HG03571 (cell line): ENCODE data around the gene C11orf24.

Source experiments
- ATAC-seq: cut with Tn5 transposase; IDR thresholded peaks from one replicate; pipeline ENCODE4 v1.9.1; 2021; ENCODE audit not compliant: unreplicated experiment

The C11orf24 gene

DNA sequence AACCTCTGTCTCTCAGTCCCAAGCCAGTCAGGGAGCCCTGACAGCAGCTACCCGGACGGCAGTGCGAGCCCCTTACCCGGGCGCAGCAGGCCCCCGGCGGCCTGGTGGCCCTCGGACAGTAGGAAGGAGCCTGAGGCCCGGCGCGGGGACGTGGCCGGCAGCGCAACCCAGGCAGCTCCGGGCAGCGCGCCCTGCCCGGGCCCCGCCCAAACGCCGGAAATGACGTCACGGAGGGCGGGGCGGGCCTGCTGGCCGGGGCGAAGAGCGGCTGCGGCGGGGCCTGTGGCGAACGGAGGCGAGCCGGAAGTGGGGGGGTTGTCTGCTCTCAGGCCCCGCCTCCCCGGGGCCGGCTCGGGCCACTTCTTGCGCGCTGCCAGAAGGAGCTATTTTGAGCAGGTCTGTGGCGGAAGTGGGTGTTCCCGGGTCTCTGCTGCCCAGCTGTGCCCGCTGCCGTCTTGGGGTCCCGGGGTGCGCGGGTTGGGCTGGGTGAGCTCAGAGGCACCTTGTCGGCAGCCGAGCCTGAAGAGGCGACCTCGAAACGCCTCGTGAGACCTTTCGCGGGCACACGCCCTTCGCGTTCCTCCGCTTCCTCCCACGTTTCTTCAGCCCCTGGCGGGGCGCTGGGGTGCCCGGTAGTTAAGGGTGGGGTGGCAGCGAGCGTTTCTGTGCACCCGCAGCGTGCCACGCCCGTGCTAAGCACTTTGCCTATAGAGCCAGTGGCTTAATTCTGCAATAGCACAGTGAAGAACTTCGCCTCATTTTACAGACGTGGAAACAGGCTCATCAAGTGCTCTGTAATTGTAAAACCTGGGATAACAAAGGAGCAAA, at the start of gene C11orf24:
Gene C11orf24 (minus strand): TSS at position 193 of the 828 bp plus-strand sequence. CDS start 8,206 bp downstream, outside the sequence.
- peak; percentile 56 for ATAC-seq

DNA sequence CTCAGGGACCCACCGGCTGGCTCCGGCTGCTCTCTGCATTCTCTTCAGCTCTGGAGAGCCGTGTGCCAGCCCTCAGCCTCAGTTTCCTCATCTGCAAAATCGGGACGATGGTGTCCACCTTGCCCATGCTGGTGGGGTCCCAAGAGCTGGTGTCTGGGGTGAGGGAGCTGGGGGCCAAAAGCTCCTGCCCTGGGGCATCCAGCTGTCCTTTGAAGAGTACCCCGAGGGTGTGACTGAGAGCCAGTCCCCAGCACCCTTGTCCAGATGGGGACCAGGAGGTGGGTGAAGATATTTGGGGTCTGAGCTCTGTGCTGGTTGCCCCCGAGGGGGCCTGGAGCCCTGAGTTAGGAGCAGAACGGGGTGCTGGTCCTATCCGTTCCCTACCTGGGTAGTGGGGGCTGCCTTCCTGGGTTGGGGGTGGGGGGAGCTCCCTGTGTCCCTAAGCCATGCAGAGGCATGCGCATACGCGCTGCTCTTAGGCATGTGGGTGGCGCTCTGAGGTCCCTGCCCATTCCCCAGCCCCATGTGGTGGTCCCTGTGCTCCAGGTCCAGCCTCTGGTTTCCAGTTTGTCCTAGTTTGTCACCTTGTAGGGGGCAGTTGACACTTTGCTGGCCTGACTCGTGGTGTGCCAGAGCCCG, 45.5 kb upstream of the C11orf24 start:
- ATAC-seq = no peak

DNA sequence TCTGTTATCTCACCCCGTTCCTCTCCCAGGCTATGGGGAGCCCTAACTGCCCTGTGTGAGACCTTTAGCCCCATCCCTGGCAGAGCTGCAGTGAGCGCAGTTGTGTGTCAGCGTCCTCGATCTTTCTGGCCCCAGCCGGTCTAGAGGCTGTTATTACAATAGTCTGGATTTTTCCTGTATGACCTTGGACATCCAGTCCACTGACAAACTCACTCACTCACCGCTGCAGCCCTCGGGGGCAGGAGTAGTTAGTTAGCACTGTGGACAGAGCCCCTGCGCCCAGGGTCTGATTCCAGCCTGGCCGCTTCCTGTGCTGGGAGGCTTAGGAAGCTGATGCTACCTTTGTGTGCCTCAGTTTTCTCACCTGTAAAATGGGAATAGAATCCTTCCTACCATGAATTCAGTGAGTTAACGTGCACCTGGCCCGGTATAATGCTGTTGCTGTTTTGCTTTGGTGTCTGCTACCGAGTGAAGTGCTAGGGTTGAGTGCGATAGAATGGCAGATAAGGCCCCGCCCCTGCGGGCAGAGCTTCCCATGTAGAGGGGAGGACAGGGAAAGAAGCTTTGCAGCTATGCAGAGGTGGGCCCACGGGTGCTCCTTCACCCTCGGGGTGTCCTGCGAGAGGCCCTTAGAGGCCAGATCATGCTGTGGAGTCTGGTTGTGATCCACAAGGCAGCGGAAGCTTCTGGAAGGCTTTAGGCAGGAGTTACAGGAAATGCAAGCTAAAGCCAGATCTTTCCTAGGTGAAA, 43.6 kb upstream of the C11orf24 start:
- no peak for ATAC-seq

DNA sequence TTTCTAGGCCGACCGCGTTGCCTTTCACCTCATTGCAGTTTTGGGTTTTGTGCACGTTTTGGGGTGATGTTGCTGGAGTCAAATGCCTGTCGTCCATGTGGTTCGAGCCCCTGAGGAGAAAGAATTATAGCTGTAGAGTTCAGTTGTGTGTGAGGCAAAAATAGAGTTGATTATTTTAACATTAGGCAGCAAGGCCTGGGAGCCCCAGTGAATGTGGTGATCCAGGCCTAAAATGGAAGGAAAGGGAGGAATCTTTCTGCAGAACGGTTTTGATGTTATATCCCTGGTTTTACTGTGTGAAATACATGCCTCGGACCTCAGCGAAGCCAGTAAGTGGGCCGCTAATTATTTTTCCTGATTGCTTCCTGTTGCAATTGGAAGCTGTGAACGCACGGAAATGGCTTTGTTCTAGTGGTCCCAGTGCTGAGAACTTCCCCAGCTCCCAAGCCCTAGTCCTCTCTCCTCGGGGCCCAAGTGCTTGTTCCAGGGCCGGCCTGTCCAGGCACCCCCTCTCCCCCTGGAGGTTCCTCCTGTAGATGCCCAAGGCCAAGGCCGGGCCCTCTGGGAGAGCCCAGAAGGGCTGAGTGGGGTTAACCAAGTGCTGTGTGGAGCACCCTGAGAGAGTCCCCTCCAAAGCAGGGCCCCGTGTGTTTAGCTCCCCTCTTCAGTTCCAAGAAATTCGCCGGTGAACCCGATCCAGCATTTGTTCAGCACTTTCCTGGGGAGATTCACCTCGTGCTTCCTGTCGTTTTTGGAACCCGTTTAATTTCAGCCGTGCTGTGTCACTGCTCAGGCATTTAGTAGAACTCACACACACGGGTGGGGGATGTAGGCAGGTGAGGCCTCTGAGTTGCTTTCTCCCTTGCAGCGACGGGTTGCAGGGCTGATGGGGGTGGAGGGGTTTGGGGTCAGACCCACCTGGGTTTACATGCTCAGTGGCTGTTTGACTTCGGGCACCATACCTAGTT, 42.7 kb upstream of the C11orf24 start:
- ATAC-seq = no peak

DNA sequence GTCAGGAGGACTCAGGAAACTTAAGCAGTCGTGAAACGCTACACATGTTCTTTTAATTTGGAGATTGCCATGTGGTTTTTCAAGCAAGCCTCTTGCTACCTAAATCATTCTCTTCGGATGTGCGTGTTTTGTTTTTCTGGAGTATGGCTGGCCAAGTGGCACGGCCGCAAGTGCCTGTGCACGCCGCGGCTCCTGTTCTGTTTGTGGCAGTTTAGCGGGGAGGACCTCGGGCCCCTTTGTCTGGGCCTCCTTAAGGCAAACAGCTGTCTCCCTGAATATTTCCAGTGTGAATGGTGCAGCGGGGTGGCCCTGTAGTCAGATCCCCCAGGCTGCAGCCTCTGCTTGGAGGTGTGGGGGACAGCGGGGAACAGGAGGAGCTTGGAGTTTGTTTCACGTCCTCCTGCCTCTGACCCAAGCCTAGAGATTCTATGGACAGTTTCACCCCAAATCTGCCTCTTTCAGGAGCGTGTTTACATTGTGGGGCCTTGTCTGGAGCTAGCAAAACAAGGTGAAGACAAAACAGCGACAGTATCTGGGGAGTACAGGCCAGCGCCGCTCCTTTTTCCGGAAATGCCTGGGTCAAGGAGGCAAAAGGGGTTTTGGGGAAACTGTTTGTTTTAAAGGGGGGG, 41.9 kb upstream of the C11orf24 start:
- no peak for ATAC-seq

DNA sequence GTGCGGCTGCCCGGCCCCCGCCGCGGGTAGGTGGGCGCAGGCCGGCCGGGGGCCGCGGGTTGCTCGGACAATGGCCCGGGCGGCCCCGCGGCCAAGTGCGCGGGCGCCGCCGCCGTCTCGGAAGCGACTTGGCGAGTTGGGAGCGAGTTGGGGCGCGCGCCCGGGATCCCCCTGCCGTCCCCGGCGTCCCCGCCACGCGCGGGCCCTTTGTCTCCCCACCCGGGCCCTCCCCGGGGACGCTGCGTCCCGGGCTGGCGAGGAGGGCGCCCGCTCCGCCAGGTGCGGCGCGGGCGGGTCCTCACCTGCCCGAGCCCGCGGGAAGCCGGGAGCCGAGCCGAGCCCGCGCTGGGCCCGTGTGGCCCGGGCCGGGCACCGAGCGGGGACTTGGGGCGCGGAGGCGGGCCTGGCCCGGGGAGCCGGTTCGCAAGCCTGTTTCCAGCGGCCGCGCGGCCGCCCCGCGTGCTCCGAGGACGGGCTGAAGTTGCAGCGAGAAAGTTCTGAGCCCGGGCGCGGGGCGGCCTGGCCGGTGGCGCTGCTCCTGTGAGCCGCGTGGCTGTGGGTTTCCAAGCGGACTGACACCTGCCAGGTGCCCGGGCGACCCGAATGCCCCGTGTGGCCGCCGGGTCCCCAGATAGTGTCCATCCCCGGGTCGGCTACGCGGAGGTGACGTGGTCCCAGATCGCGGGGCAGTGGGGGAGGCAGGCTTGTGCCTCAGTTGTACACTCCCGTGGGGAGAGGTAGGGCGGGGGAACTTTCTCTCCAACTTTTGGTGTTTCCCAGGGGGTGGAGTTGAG, 41.2 kb upstream of the C11orf24 start:
- no peak for ATAC-seq

DNA sequence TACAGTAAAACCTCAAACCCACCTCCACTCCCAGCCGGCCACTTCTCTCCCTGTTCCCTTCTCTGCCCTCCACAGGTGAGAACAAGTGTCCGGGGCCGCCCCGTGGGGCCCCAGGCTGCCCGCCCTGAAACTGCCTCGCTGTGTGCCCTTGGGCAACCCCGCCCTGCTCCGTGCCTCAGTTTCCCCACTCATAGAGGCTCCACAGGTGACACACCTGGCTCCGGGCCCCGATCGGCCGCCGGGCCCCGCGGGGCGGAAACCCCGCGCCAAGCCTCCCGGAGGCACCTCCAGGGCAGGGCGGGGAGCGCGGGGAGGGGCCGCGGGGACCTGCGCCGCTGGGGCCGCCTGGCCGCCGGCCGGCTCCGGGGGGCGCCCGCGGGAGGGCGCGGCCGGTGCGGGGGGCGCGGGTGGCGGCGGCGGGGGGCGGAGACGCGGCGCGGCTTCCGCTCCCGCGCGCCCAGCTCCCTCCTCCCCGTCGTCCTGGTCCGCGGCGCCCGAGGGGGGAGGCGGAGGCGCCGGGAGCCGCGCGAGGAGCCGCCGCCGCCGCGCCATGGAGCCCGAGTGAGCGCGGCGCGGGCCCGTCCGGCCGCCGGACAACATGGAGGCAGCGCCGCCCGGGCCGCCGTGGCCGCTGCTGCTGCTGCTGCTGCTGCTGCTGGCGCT, 40.5 kb upstream of the C11orf24 start, which contains the start of gene LRP5:
Gene LRP5 (plus strand): TSS at position 475 of the 663 bp plus-strand sequence. CDS start 124 bp downstream, at position 599.
- no peak for ATAC-seq

DNA sequence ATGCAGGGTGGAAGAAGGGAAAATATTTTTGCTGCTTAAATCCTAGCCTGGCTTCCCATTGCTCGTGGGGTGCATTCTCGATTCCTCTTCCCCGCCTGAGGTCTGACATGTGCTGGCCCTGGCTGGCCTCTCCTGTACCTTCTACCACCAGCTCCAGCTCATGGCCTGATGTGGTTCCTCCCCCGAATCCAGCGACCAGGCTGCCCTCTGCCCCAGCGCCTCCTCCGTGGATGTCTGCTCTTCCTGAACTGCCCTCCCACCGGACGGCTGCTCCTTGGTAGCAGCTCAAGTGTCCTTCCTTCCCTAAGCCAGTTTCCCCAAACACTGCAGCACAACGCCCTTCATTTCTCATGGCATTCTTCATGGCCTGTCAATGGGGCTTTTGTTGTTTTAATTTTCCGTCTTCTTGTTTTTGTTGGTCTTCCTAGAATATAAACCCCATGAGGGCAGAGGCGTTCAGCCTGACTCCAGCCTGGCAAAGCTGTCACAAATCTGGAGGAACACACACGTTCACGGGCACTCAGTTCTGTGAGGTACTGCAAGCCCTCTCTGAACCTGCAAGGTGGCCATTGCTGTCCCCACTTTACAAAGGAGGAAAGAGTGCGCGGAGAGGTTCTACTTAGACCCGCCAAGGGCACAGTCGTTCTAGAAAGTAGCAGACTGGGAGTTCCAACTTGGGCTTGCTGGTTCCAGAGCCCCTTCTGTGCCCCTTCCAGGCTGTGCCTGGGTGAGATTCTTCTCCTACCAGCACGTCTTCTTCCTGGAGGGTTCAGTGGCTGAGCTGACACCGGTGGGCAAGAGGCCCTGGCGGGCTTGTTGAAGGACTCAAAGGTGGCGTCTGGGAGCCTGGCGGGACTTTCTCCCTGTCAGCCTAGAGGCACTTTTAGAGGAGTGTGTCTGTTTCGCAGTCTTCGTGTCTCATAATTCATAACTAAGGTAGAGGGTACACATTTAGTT, 39.7 kb upstream of the C11orf24 start:
- no peak for ATAC-seq

DNA sequence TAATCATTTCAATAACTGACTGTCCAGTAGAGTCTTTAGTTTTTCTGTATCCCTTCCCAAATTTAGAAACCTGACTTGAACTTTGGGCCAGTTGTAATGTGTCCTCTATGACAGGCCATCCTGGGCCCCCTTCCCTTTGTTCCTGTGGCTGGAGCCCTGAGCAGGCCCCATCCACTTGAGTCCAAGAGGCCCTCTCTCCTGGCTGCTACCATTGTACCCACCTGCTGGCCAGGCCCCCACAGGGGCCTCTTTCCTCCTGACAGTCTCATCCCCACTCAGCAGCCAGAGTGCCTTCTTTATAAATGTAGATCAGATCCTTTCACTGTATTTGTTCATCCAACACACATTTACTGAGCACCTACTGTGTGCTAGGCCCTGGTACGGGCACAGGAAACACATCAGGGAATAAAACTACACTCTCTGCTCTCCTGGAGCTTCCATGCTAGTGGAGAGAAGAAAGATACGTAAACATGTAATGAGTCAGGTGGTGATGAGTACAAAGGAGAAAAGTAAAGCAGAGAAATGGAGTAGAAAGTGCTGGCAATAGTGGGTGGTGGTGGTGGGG, 37.9 kb upstream of the C11orf24 start:
- ATAC-seq = no peak

DNA sequence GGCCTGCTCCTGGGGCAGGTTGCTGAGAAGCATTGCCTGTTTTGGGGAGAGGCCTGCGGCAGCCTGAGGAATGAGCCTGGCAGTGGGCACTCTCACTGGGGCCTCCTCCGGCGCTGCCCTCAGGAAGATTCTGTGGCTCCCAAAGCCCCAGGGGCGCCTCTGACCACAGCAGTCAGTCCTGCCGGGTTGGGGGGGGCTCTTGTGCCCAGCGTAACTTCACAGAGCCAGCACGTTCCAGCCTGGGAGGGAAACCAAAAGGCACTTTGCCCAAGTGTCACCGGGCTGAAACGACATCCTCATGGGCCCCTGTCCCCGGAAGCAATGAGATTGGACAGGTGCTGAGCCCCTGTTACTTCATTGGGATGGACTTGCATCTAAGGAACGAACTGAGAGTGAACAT, 36.3 kb upstream of the C11orf24 start:
- ATAC-seq = no peak

DNA sequence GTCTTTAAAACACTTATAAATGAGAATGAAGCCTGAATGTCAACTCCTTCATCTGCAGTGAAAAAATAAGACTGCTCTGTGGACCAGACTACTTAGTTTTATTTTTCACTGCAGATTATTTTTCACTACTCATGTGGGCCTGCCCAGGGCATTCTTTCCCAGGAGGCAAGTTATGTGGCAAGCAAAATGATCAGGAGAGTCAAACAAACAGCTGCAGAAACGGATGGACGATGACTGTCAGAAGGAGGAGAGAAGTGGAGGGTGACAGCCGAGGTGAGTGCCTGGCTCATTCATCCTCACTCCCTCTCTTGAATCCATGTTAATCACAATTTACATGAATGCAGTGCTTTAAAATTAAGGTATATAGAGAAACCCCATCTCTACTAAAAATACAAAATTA, 34.9 kb upstream of the C11orf24 start:
- ATAC-seq = no peak

DNA sequence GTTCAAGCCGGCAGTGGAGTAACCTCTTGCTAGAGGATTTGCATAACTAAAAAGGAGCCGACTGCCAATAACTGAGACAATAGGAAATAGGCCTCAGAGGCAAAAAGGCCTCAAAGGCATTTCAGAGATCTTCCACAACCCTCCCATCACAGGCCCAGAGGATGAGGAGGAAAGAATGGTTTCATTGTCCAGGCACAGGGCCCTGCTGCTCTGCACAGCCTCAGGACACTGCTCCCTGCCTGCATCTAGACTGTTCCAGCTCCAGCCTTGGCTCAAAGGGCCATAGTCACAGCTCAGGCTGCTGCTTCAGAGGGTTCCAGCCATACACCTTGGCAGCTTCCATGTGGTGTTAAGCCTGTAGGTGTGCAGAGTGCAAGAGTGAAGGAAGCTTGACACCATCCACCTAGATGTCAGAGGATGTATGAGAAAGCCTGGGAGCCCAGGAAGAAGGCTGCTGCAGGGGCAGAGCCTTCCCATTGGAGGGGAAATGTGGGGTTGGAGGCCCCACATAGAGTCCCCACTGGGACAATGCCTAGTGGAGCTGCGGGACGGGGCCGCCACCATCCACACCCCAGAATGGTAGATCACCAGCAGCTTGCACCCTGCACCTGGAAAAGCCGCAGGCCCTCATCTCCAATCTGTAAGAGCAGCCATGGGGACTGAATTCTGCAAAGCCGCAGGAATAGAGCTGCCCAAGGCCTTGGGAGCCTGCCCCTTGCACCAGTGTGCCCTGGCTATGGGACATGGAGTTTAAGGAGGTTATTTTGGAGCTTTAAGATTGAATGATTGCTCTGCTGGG, 32.4 kb upstream of the C11orf24 start:
- ATAC-seq = no peak

DNA sequence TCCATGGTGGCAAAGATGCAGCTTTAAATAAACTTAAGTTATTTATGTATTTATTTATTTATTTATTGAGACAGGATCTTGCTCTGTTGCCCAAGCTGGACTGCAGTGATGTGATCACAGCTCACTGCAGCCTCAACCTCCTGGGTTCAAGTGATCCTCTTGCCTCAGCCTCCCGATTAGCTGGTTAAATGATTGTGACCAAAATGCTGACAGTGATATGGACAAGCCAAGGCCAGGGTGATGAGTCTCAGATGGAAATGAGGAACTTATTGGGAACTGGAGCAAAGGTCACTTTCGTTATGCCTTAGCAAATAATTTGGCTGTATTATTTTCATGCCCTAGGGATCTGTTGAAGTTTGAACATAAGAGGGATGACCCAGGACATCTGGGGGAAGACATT, 31.3 kb upstream of the C11orf24 start:
- ATAC-seq = no peak

DNA sequence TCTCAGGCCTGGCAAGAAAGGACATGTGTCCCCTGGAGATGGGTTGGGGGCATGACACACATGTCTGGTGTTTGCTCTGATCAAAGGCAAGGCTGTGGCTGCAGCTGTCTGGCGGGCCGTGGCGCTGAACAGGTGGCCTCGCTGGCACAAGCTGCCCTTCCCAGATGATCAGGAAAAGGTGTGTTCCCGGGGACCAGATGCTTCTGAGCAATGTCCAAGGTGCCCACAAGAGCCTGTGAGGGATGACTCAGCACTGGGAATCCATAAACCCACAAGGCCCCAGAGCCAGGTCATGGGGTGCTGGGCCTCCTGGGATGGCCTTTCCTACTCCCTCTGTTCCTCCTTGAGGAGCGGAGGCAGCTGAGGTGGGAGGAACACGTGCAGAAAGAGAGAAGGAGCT, 30.9 kb upstream of the C11orf24 start:
- ATAC-seq = no peak

DNA sequence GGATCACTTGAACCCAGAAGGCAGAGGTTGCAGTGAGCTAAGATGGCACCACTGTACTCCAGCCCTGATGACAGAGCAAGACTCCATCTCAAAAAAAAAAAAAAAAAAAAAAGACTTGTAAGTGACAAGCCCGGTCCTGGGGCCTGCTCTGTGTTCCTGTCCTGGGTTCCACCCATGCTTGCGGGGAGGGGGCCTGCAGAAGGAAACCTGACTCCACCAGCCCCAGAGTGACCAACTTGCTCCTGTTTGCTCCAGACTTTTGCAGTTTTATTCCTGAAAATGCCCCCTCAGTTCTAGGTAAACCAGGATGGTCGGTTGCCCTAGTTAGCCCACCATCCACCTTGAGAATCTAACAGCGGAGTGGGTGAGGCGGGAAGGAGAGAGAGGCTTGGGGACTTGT, 30.5 kb upstream of the C11orf24 start:
- ATAC-seq = no peak

DNA sequence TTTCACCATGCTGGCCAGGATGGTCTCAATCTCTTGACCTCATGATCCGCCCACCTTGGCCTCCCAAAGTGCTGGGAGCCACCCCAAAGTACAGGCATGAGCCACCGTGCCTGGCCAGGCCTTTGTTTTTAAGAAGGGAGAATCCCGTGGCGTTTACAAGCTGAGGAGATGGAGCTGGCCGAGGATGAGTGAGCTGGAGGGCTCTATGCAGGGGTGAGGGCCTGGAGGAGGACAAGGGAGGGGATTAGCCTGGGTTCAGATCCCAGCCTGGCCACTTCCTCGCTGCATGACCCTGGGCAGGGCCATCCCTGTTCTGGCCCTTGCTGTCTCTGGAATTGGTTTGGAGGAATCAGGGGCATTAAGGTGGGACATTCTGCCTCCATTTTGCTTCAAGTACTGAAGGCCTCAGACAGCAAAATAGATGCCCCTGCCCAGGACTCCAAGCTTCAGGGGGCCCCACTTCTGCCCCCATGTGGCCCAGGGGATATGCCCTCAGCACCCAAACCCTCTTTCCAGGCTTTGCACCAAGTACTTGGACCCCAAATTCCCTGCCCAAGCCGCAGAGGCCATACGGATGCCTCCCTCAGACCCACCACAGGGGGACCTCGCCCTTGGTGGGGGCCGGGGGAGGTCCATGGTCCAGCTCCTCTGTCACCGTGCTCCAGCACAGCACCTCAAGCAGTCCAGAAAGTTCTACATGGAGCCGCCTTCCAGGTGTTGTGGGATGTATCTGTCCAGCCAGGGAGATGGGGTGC, 28.5 kb upstream of the C11orf24 start:
- no peak for ATAC-seq
